Mucosa of rectum (tissue), 2 donors: ENCODE results near the gene LASP1.

Source experiments
- H3K27ac ChIP-seq, 2 donors: one replicate each; pipeline ENCODE4 v1.7.0; 2013; ENCODE audit warnings: inconsistent platforms in 2 of 2, low read depth in 2 of 2, low read length in 2 of 2
- H3K27me3 ChIP-seq, 2 donors: one replicate each; pipeline ENCODE4 v1.7.0; 2013; ENCODE audit warnings: low read length in 2 of 2; ENCODE audit not compliant: control insufficient read depth in 2 of 2, insufficient read depth in 2 of 2
- H3K36me3 ChIP-seq, 2 donors: one replicate each; pipeline ENCODE4 v1.7.0; 2013; ENCODE audit warnings: low read length in 2 of 2; ENCODE audit not compliant: control insufficient read depth in 2 of 2, insufficient read depth in 2 of 2
- H3K4me1 ChIP-seq, 2 donors: one replicate each; pipeline ENCODE4 v1.7.0; 2013; ENCODE audit warnings: low read length in 2 of 2, mild to moderate bottlenecking in 1 of 2; ENCODE audit not compliant: control insufficient read depth in 2 of 2, insufficient read depth in 2 of 2
- H3K4me3 ChIP-seq, 2 donors: one replicate each; pipeline ENCODE4 v1.7.0; 2013; ENCODE audit warnings: low read length in 2 of 2
- H3K9ac ChIP-seq, 2 donors: one replicate each; pipeline ENCODE4 v1.7.0; 2013; ENCODE audit warnings: low read length in 2 of 2, low read depth in 1 of 2, mild to moderate bottlenecking in 1 of 2
- H3K9me3 ChIP-seq, 2 donors: one replicate each; pipeline ENCODE4 v1.7.0; 2013; ENCODE audit warnings: low read length in 2 of 2; ENCODE audit not compliant: control insufficient read depth in 2 of 2
- donor health status: healthy.
- donor health status: Normal muscosa, but diverticular disease.

LASP1 gene

DNA sequence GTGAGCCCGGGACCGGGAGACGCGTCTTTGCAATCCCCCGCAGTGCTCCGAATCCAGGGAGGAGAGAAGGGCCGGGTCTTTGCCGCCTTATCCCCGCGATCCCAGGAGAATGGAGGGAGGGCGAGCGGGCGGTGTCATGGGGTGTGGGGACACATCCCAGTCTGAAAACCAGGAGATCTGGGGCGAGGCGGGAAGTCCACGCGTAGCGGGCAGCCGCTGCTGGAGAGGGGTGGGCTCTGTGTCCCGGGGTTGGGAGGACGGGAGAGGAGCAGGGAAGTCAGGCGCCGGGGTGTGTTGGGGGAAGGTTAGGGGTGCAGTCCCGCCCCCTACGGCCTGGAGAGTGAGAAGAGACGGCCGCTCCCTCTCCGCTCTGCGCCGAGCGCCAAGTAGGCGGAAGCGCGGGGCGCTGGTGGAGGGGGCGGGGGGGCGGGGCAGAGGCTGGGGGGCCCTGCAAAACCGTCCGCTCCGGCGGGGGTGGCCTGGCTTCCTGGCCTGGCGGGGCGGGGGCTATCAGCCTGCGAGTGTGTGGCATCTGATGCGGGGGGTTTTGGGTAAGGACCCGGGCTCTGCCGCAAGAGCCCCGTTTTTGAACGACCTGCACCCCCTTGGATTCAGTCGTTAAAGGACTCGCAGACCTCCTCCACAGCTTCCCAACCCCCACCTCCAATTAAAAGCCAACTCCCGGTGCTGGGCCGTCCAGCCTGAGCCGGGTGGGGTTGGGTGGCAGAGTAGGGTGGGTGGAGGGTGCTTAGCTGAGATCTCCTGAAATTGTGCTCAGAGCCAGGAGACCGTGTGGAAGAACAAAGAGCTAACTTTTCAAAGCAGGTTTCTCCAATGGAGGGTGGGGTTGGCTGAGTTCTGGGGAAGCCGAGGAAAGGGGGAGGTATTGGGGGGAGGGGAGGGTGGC lies 654 bp downstream of the LASP1 start:
- H3K36me3 ChIP-seq: peaks cover 0 to 16% of the 10 kb centered on the region in 2 donors
- peak overlapping the region; percentile 86 to 87 for H3K4me3 ChIP-seq
- H3K27ac ChIP-seq: peak overlapping the region; percentile 96 to 99
- H3K4me1 ChIP-seq: peaks cover 36 to 50% of the 10 kb centered on the region in 2 donors
- H3K9ac ChIP-seq: peak overlapping the region; percentile 95 to 98
- H3K9me3 ChIP-seq: no peaks in the 10 kb centered on the region
- no peaks in the 10 kb centered on the region for H3K27me3 ChIP-seq

GRCh38 chr17:38871247-38872015 lies 1.6 kb downstream of the LASP1 start:
- no peaks in the 10 kb centered on the region for H3K9me3 ChIP-seq
- H3K27me3 ChIP-seq: no peaks in the 10 kb centered on the region
- H3K36me3 ChIP-seq: peaks cover 0 to 16% of the 10 kb centered on the region in 2 donors
- H3K4me1 ChIP-seq: peaks cover 36 to 52% of the 10 kb centered on the region in 2 donors
- H3K9ac ChIP-seq: peak overlapping the region; percentile 74 to 82
- H3K27ac ChIP-seq: peak overlapping the region; percentile 96 to 99
- peak overlapping the region; percentile 86 to 87 for H3K4me3 ChIP-seq

GRCh38 chr17:38872027-38872511 lies 2.2 kb downstream of the LASP1 start:
- H3K9me3 ChIP-seq: no peaks in the 10 kb centered on the region
- H3K4me3 ChIP-seq: peak overlapping the region; percentile 86 to 87
- H3K27me3 ChIP-seq: no peaks in the 10 kb centered on the region
- H3K4me1 ChIP-seq: peaks cover 39 to 55% of the 10 kb centered on the region in 2 donors
- H3K27ac ChIP-seq: peak overlapping the region; percentile 96 to 99
- peak overlapping the region; percentile 58 to 82 for H3K9ac ChIP-seq
- peaks cover 3 to 18% of the 10 kb centered on the region in 2 donors for H3K36me3 ChIP-seq

DNA sequence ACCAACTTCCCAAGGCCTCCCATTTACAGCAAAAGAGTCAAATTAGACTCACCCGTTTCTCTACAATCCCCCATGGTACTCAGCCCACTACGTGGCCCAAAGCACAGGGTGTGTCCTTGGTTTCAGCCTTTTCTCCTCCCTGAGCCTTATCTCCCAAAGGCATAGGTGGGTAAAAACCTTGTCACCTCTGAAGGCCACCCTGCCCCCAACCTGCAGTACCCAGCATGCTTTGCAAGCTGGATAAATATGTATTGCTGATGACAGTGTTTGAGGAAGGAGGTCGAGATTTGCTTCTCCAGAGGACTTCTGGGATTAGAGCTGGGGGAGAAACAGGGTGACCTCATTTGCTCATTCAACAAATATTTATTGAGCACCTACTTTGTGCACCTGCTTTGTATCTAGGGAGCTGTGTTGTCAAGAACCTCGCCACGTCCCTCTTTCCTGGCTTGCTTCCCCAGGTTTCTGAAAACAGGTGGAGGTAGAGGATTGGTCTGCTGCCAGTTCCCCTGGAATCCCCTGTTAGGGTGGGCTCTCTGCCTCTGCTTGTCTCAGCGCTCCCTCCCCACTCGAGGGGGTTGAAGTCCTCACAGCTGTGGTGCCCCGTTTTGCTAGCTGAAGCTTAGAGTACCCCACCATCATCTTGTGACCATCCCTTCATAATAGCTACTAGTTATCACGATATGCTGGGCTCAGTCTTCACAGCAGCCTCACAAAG lies 3.0 kb downstream of the LASP1 start:
- H3K4me1 ChIP-seq: peaks cover 43 to 61% of the 10 kb centered on the region in 2 donors

GRCh38 chr17:38873640-38874380 lies 4.0 kb downstream of the LASP1 start:
- peaks cover 43 to 60% of the 10 kb centered on the region in 2 donors for H3K4me1 ChIP-seq
- H3K36me3 ChIP-seq: peaks cover 13 to 33% of the 10 kb centered on the region in 2 donors
- H3K4me3 ChIP-seq: peak overlapping the region in 1 of 2 donors; percentile 28
- peak overlapping the region; percentile 9 to 82 for H3K9ac ChIP-seq
- H3K9me3 ChIP-seq: no peaks in the 10 kb centered on the region
- no peaks in the 10 kb centered on the region for H3K27me3 ChIP-seq
- H3K27ac ChIP-seq: no peak overlapping the region

More for the DNA sequence above, 3.0 kb downstream of the LASP1 start:
- H3K27ac ChIP-seq: peak overlapping the region; percentile 96 to 99
- H3K4me3 ChIP-seq: peak overlapping the region; percentile 86 to 87
- no peaks in the 10 kb centered on the region for H3K9me3 ChIP-seq
- peaks cover 3 to 24% of the 10 kb centered on the region in 2 donors for H3K36me3 ChIP-seq
- peak overlapping the region; percentile 58 to 82 for H3K9ac ChIP-seq
- H3K27me3 ChIP-seq: no peaks in the 10 kb centered on the region

- Histone ChIP-seq H3K27me3 (no peaks in the 10 kb centered on the region), H3K4me3 (no peak overlapping the region), H3K9me3 (no peaks in the 10 kb centered on the region), H3K27ac (no peak overlapping the region), H3K36me3 (peaks cover 13 to 37% of the 10 kb centered on the region in 2 donors), H3K4me1 (peaks cover 47 to 63% of the 10 kb centered on the region in 2 donors), H3K9ac (no peak overlapping the region)
These were observed 4.9 kb downstream of the LASP1 start for GRCh38 chr17:38874505-38875400.

- Histone ChIP-seq H3K4me1 (peaks cover 54 to 71% of the 10 kb centered on the region in 2 donors), H3K9ac (no peak overlapping the region), H3K9me3 (no peaks in the 10 kb centered on the region), H3K27ac (peak overlapping the region in 1 of 2 donors; percentile 4), H3K4me3 (no peak overlapping the region), H3K36me3 (peaks cover 17 to 44% of the 10 kb centered on the region in 2 donors), H3K27me3 (no peaks in the 10 kb centered on the region)
These were observed 5.7 kb downstream of the LASP1 start for GRCh38 chr17:38875477-38876075.

GRCh38 chr17:38877130-38877851 lies 7.4 kb downstream of the LASP1 start:
- Histone ChIP-seq H3K4me1 (peaks cover 61 to 74% of the 10 kb centered on the region in 2 donors), H3K36me3 (peaks cover 25 to 54% of the 10 kb centered on the region in 2 donors), H3K27me3 (no peaks in the 10 kb centered on the region), H3K9ac (no peak overlapping the region), H3K4me3 (no peak overlapping the region), H3K9me3 (no peaks in the 10 kb centered on the region), H3K27ac (peak overlapping the region in 1 of 2 donors; percentile 17)
